HepG2 (cell line): Measurements from ENCODE around the gene PPP1CB. TPM values are rescaled to one million over a fixed set of nuclear protein-coding genes. Genes with fewer than 3 reads are reported as not detected.

ENCODE experiments used
- ATAD3A ChIP-seq: sonication (generic); formaldehyde crosslinking; IDR thresholded peaks from 2 replicates; pipeline ENCODE4 v1.4.0; 2020; ENCODE audit warnings: missing genetic modification reagents
- CENPT ChIP-seq: sonication (generic); formaldehyde crosslinking; IDR thresholded peaks from 2 replicates; pipeline ENCODE4 v1.8.0; 2022; ENCODE audit warnings: low read depth, mild to moderate bottlenecking, moderate library complexity, missing genetic modification reagents
- GABPA ChIP-seq, 2 experiments: IDR thresholded peaks; 2 replicates each; pipeline ENCODE4 v1.6.1; 2011 to 2016; ENCODE audit warnings: low read depth in 2 of 2, low read length in 1 of 2, missing biosample characterization in 1 of 2, missing genetic modification characterization in 1 of 2
- GPN1 ChIP-seq: sonication (generic); formaldehyde crosslinking; IDR thresholded peaks from 2 replicates; pipeline ENCODE4 v1.5.1; 2020; ENCODE audit warnings: missing genetic modification reagents, borderline replicate concordance
- IKZF1 ChIP-seq: fragments of 450-650 bp; IDR thresholded peaks from 2 replicates; pipeline ENCODE4 v1.7.1; 2016
- LCORL ChIP-seq, 2 experiments: fragments of 450-650 bp in 1 of 2; sonication (generic) in 1 of 2; formaldehyde crosslinking in 1 of 2; IDR thresholded peaks; 2 replicates each; pipeline versions ENCODE4 v1.5.0 to v1.6.1; 2017 to 2020; ENCODE audit warnings: antibody characterized with exemption in 1 of 2, missing genetic modification reagents in 1 of 2
- MLLT10 ChIP-seq: sonication (generic); formaldehyde crosslinking; IDR thresholded peaks from 2 replicates; pipeline ENCODE4 v1.4.0; 2020; ENCODE audit warnings: missing genetic modification reagents
- NAIF1 ChIP-seq: sonication (generic); formaldehyde crosslinking; IDR thresholded peaks from 2 replicates; pipeline ENCODE4 v1.5.0; 2020; ENCODE audit warnings: mild to moderate bottlenecking, missing genetic modification reagents, borderline replicate concordance
- NFIC ChIP-seq: IDR thresholded peaks from 2 replicates; pipeline ENCODE4 v1.6.1; 2012; ENCODE audit warnings: mild to moderate bottlenecking, low read length, inconsistent platforms
- POLR2A ChIP-seq, 2 experiments: IDR thresholded peaks; 2 replicates each; pipeline ENCODE4 v1.6.1; 2011; ENCODE audit warnings: low read depth in 2 of 2, low read length in 2 of 2, mild to moderate bottlenecking in 1 of 2, moderate library complexity in 1 of 2; ENCODE audit not compliant: insufficient read depth in 1 of 2
- SRSF9 ChIP-seq: fragments of 200-400 bp; formaldehyde crosslinking; IDR thresholded peaks from 2 replicates; pipeline ENCODE4 v1.6.1; 2018; ENCODE audit warnings: borderline replicate concordance, mild to moderate bottlenecking, low read depth, low read length; ENCODE audit not compliant: insufficient read depth, poor library complexity, severe bottlenecking
- ZBTB42 ChIP-seq: sonication (generic); formaldehyde crosslinking; IDR thresholded peaks from 2 replicates; pipeline ENCODE4 v1.5.0; 2020; ENCODE audit warnings: mild to moderate bottlenecking, missing genetic modification reagents
- ZBTB7A ChIP-seq: sonication (generic); formaldehyde crosslinking; IDR thresholded peaks from 2 replicates; pipeline ENCODE4 v1.8.0; 2022; ENCODE audit warnings: mild to moderate bottlenecking, missing genetic modification reagents
- ZNF207 ChIP-seq: fragments of 450-650 bp; IDR thresholded peaks from 2 replicates; pipeline ENCODE4 v1.6.1; 2016; ENCODE audit warnings: antibody characterized with exemption, borderline replicate concordance
- ZNF24 ChIP-seq: fragments of 450-650 bp; IDR thresholded peaks from 2 replicates; pipeline ENCODE4 v1.6.1; 2017; ENCODE audit warnings: antibody characterized with exemption, mild to moderate bottlenecking
- ZNF354B ChIP-seq: sonication (generic); formaldehyde crosslinking; IDR thresholded peaks from 2 replicates; pipeline ENCODE4 v1.8.0; 2022; ENCODE audit warnings: mild to moderate bottlenecking, missing genetic modification reagents
- ZZZ3 ChIP-seq: sonication (generic); formaldehyde crosslinking; IDR thresholded peaks from 2 replicates; pipeline ENCODE4 v1.4.0; 2020; ENCODE audit warnings: missing genetic modification reagents, mild to moderate bottlenecking, borderline replicate concordance
- polyA plus RNA-seq, 8 experiments: library from polyadenylated mRNA; depleted of rRNA in 3 of 8; stranded (reverse) in 7 of 8; unstranded in 1 of 8; fragments of >200 nt; fragmentation: Illumina TruSeq in 4 of 8; extraction: Trizol in 4 of 8; gene quantifications; 2 replicates each; pipeline versions ENCODE4 v1.2.1 to v1.2.3, GENCODE V29; 2011 to 2016; ENCODE audit warnings: low read depth in 4 of 8, missing spikeins in 1 of 8, mixed read lengths in 1 of 8; ENCODE audit not compliant: insufficient read depth in 1 of 8
- total RNA-seq, 5 experiments: library from RNA; depleted of rRNA; stranded (reverse); fragments of >200 nt; fragmentation: Illumina TruSeq; extraction: Trizol; gene quantifications; 2 replicates each; pipeline ENCODE4 v1.2.3, GENCODE V29; 2016; ENCODE audit warnings: low read depth in 1 of 5
- TF ChIP-seq, protein P1 (sequence below): IDR thresholded peaks from 2 replicates; pipeline ENCODE4 v1.6.1; 2016; ENCODE audit warnings: low read depth, borderline replicate concordance
- TF ChIP-seq, protein P2 (sequence below): sonication (generic); formaldehyde crosslinking; IDR thresholded peaks from 2 replicates; pipeline ENCODE4 v1.5.1; 2020; ENCODE audit warnings: missing genetic modification reagents, mild to moderate bottlenecking, borderline replicate concordance
- TF ChIP-seq, protein P3 (sequence below): sonication (generic); formaldehyde crosslinking; IDR thresholded peaks from 2 replicates; pipeline ENCODE4 v1.4.0; 2020; ENCODE audit warnings: missing genetic modification reagents
- TF ChIP-seq, protein P4 (sequence below): sonication (generic); formaldehyde crosslinking; IDR thresholded peaks from 2 replicates; pipeline ENCODE4 v1.5.1; 2020; ENCODE audit warnings: missing genetic modification reagents, mild to moderate bottlenecking, borderline replicate concordance
- TF ChIP-seq, protein P5 (sequence below): sonication (generic); formaldehyde crosslinking; IDR thresholded peaks from 2 replicates; pipeline ENCODE4 v1.8.1; 2023; ENCODE audit warnings: missing genetic modification reagents, inconsistent platforms, borderline replicate concordance
- TF ChIP-seq, protein P6 (sequence below): sonication (generic); formaldehyde crosslinking; IDR thresholded peaks from 2 replicates; pipeline ENCODE4 v1.8.1; 2023; ENCODE audit warnings: mild to moderate bottlenecking, missing genetic modification reagents, borderline replicate concordance
- TF ChIP-seq, protein P7 (sequence below): IDR thresholded peaks from 2 replicates; pipeline ENCODE4 v1.6.1; 2016; ENCODE audit warnings: mild to moderate bottlenecking

The PPP1CB gene
- total and polyA plus RNA-seq, 2 of the 13 experiments (the other 11 are each of a cell fraction or from before 2014, with no cell fraction given): 46.9 to 109 TPM

DNA sequence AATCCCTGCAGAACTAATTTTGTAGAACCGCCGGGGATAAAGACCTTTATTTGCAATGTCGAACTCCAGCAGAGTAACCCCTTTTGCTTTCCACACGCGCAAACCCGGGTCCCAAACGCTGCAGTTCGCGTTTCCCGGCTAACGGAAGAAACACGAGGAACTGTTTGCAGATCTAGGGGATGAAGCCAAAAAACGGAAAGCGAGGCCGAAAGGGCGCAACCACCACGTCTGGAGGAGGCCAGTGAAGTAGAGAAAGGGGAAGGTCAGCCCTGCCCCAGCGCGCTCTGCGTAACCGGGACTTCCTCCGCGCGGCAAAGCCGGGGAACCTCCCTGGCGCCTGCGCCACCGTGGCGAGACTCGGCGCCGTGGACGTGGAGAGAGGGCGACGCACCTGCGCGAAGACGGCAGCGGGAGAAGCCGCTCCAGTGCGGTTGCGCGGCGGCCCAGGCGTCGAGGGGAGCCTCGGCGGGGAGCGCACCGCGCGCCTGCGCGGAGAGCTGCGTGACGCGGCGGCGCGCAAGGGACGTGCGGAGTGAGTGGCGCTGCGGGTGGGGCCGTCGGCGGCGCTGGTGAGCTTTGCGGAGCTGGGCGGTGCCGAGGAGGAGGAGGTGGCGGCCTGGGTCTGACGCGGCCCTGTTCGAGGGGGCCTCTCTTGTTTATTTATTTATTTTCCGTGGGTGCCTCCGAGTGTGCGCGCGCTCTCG lies at the start of gene PPP1CB (continued):
- TF ChIP-seq SRSF9 (no peak), NFIC (no peak), ZBTB42 (peak; percentile 69; the same call in 1 of the 2 replicates), ATAD3A (CRISPR knock-in tag) (no peak), ZNF24 (no peak), NAIF1 (peak; percentile 98), MLLT10 (CRISPR knock-in tag) (no peak), CENPT (CRISPR knock-in tag) (peak; percentile 93), ZNF354B (CRISPR knock-in tag) (peak; percentile 96; the same call in 1 of the 2 replicates), ZBTB7A (CRISPR knock-in tag) (0 out of 2 replicates have a peak, but pooled peaks have one; percentile 72), IKZF1 (no peak), ZZZ3 (CRISPR knock-in tag) (no peak), ZNF207 (no peak), GABPA (IDR thresholded peaks at IDR 0.05; ENCODE audit: low read depth, low read length) (no peak), GABPA (CRISPR knock-in tag; IDR thresholded peaks at IDR 0.05; ENCODE audit: low read depth) (no peak), POLR2A (IDR thresholded peaks at IDR 0.05; ENCODE audit: insufficient read depth in 1 of 2, low read depth in 2 of 2, low read length in 2 of 2) (peak; percentile 83 to 93), GPN1 (0 out of 2 replicates have a peak, but pooled peaks have one; percentile 49), LCORL (IDR thresholded peaks at IDR 0.05) (no peak), LCORL (CRISPR knock-in tag; IDR thresholded peaks at IDR 0.05) (0 out of 2 replicates have a peak, but pooled peaks have one; percentile 51)
- TF ChIP-seq, protein P1, sequence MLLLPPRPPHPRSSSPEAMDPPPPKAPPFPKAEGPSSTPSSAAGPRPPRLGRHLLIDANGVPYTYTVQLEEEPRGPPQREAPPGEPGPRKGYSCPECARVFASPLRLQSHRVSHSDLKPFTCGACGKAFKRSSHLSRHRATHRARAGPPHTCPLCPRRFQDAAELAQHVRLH (CRISPR knock-in tag): no peak
- TF ChIP-seq, protein P2, sequence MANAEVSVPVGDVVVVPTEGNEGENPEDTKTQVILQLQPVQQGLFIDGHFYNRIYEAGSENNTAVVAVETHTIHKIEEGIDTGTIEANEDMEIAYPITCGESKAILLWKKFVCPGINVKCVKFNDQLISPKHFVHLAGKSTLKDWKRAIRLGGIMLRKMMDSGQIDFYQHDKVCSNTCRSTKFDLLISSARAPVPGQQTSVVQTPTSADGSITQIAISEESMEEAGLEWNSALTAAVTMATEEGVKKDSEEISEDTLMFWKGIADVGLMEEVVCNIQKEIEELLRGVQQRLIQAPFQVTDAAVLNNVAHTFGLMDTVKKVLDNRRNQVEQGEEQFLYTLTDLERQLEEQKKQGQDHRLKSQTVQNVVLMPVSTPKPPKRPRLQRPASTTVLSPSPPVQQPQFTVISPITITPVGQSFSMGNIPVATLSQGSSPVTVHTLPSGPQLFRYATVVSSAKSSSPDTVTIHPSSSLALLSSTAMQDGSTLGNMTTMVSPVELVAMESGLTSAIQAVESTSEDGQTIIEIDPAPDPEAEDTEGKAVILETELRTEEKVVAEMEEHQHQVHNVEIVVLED: peak; percentile 95
- TF ChIP-seq, protein P3, sequence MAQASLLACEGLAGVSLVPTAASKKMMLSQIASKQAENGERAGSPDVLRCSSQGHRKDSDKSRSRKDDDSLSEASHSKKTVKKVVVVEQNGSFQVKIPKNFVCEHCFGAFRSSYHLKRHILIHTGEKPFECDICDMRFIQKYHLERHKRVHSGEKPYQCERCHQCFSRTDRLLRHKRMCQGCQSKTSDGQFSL (CRISPR knock-in tag): no peak
- TF ChIP-seq, protein P4, sequence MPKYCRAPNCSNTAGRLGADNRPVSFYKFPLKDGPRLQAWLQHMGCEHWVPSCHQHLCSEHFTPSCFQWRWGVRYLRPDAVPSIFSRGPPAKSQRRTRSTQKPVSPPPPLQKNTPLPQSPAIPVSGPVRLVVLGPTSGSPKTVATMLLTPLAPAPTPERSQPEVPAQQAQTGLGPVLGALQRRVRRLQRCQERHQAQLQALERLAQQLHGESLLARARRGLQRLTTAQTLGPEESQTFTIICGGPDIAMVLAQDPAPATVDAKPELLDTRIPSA (CRISPR knock-in tag): peak; percentile 98
- TF ChIP-seq, protein P5, sequence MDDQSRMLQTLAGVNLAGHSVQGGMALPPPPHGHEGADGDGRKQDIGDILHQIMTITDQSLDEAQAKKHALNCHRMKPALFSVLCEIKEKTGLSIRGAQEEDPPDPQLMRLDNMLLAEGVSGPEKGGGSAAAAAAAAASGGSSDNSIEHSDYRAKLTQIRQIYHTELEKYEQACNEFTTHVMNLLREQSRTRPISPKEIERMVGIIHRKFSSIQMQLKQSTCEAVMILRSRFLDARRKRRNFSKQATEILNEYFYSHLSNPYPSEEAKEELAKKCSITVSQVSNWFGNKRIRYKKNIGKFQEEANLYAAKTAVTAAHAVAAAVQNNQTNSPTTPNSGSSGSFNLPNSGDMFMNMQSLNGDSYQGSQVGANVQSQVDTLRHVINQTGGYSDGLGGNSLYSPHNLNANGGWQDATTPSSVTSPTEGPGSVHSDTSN (CRISPR knock-in tag): peak; percentile 24; the same call in 1 of the 2 replicates
- TF ChIP-seq, protein P6, sequence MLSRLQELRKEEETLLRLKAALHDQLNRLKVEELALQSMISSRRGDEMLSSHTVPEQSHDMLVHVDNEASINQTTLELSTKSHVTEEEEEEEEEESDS (CRISPR knock-in tag): 0 out of 2 replicates have a peak, but pooled peaks have one; percentile 69
- TF ChIP-seq, protein P7, sequence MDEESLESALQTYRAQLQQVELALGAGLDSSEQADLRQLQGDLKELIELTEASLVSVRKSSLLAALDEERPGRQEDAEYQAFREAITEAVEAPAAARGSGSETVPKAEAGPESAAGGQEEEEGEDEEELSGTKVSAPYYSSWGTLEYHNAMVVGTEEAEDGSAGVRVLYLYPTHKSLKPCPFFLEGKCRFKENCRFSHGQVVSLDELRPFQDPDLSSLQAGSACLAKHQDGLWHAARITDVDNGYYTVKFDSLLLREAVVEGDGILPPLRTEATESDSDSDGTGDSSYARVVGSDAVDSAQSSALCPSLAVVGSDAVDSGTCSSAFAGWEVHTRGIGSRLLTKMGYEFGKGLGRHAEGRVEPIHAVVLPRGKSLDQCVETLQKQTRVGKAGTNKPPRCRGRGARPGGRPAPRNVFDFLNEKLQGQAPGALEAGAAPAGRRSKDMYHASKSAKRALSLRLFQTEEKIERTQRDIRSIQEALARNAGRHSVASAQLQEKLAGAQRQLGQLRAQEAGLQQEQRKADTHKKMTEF: peak; percentile 81
